ENCODE results near the gene NEURL1.
A peak's percentile ranks its signal among the peaks of the same experiment; 100 is the strongest.

NEURL1 gene, protein sequence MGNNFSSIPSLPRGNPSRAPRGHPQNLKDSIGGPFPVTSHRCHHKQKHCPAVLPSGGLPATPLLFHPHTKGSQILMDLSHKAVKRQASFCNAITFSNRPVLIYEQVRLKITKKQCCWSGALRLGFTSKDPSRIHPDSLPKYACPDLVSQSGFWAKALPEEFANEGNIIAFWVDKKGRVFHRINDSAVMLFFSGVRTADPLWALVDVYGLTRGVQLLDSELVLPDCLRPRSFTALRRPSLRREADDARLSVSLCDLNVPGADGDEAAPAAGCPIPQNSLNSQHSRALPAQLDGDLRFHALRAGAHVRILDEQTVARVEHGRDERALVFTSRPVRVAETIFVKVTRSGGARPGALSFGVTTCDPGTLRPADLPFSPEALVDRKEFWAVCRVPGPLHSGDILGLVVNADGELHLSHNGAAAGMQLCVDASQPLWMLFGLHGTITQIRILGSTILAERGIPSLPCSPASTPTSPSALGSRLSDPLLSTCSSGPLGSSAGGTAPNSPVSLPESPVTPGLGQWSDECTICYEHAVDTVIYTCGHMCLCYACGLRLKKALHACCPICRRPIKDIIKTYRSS

DNA sequence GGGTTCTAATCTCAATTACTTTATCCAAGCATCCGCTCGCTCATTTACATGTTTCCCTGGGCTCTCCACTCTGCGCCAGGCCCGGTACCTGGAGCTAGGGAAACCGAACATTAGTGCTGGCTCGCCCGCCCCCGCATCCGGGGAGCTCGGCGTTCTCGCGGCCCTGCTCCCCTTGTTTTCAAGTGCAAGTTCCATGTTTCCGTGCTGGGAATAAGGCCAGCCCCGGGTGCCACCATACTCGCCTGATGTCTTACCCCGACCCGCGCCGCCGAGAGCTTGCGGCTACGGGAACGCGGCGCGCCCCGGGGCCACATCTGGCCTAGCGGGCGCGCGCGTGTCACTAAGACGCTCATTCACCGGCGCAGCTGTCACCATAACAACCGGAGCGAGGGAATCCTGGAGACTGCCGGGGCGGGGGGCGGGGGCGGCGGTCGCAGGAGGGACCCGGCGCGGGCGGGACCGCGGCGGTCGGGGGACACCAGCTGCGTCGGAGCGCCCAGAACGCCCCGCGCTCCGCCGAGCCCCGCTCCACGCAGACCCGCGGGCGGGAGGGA, at the start of gene NEURL1:
Gene NEURL1 (plus strand): TSS at position 344 of the 554 bp plus-strand sequence. CDS start 683 bp downstream, outside the sequence.
- no peak for DNase-seq (ENCODE audit: low read depth)

DNA sequence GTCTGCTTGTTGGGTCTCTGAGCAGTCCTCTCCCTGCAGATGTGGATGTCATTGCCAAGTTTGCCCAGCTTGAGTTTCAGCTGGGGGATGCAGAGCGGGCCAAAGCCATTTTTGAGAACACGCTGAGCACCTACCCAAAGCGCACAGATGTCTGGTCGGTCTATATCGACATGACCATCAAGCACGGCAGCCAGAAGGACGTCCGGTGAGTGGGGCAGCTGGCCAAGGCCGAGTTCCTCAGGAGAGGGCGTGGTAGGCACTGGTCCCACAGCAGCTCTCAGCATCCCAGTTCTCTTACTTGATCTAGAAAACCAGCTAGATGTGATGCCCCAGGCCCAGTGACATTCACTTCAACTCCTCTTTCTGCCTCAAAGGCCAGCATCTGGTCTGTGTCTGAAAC, 49.0 kb upstream of the NEURL1 start:
- DNase-seq (ENCODE audit: low read depth), result no peak

DNA sequence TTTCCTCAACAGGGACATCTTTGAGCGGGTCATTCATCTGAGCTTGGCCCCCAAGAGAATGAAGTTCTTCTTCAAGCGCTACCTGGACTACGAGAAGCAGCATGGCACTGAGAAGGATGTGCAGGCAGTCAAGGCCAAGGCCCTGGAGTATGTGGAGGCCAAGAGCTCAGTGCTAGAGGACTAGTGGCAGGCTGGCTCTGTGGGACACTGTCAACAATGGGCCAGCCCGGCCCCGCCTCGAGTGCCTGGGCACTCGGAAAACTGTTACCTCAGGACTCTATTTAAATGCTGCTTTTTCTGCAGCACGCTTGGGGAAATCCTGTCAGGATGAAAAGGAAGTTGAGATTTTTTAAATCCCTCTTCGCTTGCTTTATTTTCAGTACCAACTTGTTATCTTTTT, 48.1 kb upstream of the NEURL1 start:
- DNase-seq (ENCODE audit: low read depth), result no peak

DNA sequence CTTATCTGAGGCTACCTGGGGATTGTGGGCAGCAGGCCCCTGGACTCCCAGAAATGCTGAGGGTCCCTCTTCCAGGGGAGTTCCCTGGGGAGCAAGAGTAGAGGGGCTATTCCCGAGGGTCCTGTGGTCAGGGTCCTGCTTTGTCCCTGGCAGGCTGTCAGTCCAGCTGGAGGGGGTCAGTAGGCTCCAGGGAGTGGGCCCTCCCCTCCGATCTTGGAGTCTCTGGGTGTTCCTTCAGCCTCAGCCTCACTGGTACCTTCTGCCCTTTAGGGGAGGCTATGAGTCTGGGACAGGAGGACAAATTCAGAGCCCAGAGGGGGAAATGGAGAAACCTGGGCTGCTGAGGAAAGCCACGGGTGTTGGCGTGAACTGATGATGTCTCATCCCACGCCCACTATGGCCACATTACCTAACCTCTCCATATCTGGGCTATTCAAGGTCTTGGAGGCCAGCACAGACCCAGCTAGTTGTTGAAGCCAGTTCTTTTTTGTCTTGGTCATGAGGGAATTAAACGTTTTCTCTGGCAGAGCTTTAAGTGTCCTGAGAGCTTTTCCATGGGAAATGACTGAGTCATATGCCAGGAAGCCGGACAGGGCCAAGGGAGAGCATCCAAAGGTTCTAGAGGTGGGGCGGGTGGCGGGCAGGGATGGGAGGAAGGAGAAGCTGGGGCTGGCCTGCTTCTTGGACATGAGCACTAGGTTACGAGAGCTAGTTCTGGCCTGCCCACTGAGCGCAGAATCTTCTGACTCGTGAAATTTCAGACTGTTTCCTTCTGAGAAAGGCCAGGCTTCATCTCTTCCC, 47.5 kb upstream of the NEURL1 start:
- DNase-seq (ENCODE audit: low read depth), result no peak

DNA sequence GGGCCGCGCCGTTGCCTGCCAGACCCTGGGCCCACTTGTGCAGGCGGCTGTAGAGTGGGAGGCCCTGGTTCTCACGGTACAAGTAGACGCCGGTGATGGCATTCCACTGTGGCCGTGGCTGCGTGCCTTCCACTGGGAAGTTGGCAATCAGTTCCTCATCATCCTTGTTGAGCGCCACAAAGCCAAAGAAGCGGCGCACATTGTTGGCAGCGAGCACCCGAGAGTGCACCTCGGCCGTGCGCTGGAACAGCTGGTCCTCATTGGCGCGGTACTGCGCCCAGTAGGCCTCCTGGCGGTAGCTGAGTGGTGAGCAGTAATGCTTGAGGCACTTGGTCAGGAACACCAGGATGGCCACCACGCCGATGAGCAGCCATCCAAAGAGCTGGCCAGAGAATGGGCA, 46.3 kb upstream of the NEURL1 start:
- DNase-seq (ENCODE audit: low read depth), result no peak

DNA sequence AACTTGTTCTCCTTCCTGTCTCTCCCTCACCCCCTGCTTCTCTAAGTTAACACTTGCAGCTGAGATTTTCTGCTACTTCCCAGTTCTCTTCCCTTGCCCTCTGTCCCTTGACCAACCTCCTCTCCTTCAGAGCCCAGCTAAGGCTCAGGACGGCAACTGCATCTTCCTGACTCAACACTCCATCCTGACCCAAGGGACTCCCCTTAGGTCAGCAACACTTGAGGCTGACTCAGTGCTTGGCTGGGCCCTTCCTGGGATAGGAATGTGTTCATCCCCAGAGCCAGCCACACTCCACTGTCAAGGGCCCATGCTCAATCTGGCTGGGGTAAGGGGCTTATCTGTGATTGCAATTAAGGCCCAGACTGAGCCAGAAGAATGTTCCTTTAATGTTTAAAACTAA, 44.8 kb upstream of the NEURL1 start:
- DNase-seq (ENCODE audit: low read depth), result no peak

DNA sequence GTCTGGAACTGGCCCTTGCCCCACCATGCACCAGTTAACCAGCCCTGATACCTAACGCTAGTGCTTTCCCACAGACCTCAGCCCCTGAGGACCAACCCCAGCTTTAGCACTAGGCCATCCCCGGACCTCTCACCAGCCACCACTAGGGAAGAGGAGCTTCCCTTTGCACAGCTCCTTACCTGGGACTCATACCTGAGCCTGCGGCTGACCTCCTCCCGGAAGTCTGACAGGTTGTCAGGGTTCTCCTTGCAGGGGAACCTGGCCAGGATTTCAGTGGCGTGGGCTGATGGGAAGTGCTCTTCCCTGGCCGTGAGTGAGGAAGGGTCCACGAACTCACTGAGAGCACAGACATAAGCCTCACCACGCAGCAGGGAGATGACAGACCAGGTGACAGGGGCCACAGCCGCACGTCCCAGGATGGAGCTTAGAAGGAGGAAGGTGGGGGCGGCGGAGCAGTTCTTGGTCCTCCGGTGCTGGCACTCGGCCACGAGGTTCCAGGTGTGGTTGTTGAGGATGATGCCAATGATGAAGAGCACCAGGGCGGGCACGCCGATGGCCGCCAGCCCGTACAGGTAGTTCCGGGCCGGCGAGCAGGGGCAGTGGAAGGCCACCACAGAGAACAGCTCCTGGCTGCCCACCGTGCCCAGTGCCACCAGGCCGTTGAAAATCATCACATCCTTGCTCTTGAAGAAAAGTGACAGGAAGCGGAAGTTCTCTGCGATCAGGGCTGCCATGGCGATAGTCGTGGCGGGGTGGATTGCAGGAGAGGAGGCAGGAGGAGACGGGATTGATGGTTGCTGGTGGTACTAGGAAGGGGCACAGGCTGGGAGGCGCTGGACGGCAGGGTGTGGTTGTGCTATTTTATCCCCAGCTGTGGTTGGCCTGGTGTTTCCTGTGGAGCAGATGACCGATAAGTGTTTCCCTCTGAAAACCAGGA, 44.0 kb upstream of the NEURL1 start:
- no peak for DNase-seq (ENCODE audit: low read depth)

DNA sequence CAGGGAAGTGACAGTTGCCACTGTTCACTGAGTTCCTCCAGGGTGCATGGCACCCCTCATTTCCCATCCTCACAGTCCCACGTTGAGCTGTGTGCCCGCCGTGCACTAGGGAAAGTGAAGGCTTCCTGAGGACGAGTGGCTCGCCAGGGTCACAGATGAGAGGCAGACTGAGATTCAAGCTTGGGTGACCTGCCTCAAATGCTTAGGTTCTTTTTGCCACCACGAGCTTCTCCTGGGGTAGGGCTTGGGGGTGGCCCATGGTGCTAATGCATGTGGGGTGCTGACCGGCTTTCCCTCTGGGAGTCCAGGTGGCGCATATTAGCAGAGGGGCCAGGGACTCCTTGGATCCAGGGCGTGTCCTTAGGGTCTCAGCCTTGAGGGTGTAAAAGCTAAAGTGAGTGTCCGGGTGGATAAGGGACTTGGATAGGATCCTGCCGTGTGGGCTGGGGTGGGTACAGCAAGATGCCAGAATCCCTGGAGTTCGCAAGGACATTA, 43.3 kb upstream of the NEURL1 start:
- no peak for DNase-seq (ENCODE audit: low read depth)

DNA sequence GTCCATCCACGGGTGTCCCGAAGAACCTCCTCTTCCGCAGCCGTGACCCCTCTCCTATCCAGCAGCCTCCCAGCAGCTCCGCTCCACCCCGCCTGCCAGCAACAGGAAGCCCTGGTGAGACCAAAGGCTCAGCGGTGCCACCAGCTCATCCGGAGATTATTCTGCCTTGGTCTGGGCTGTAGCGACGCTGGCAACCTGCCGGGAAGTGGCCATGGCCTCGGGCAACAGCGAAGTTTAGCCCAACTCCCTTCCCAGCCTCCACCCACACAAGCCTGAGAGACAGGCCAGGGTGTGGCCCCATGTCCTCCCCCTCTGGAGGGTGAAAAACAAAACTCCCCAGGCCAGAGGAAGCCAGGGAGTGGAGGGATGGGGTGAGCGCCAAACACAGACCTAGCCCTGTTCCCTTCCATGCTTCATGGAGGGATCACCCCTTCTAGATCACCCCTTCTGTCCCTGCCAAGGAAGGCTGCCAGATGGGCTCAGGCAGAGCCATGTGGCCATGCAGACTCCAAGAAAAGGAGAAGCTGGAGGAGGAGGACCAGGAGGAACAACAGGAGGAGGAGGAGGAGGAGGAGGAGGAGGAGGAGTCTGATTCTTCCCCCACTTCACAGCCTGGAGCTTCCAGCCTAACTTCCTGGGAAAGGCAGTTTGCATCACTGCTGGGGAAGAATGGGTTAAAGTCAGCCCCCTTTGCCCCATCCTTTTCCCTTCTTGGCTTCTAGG, 42.3 kb upstream of the NEURL1 start:
- DNase-seq (ENCODE audit: low read depth), result no peak

DNA sequence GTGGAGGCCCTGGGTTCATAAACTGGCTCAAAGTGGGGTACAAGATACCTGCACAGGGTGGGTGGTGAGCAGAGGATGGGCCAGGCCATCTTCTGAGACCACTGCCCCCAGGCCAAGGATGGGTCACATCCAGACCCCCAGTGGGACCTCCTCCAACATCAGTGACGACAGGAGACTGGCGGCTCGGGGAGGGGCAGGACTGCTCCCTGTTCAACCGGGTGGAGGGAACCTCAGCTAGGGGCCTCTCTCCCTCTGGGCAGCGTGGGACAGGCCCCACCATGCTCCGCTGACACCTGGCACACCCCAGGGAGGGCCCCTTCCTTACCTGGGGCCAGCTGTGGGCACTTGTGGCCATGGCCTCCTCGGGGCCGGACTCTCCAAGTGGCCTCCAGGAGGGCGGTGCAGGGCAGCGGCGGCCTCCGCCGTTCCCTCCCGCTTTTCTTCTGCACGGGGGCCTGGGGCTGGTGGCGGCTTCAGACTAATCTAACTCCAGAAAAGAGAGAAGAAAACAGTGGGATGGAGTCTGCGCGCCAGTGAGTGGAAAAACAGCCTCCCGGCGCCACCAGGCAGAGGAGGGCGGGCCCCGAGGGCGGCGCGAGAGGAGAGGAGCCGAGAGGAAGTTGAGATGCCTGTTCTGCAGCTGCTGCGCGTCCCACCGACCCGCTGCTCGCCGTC, 41.5 kb upstream of the NEURL1 start, which contains the start of gene CALHM2:
Gene CALHM2 (minus strand): TSS at position 540 of the 675 bp plus-strand sequence. CDS start 2,429 bp downstream, outside the sequence.
- DNase-seq (ENCODE audit: low read depth), result peak; percentile 41

DNA sequence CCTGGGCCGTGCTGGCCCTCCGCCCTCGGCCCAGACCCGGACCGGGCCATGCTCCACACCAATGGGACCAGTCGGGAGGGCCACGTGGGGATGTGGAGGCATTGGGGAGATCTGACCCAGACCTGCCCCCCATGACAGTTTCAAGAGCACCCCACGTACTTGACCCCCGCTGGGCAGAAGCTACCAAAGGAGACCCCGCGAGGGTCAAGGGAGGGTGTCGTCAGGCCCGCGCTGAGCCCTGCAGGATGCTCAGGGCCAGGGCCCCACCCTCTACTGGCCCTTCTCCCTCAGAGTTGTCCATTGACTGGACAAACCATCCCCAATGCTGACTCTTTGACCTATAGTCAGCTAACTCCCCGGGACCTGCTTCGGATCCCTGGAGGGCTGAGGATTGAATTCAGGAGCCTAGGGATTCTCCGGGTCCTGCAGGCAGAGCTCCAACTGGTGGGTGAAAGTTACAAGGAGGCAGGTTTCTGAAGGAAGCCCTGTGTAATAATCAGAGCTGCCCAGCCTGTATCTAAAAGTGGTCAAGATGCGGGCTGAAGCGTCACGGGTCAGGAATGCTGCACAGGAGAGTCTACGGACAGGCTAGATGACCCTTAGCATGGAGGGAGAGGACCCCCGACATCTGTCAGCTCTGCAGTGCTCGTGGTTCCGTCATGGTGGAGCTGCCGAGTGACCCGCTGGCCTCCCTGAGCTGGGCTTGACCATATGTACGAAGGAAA, 40.8 kb upstream of the NEURL1 start:
- no peak for DNase-seq (ENCODE audit: low read depth)

DNA sequence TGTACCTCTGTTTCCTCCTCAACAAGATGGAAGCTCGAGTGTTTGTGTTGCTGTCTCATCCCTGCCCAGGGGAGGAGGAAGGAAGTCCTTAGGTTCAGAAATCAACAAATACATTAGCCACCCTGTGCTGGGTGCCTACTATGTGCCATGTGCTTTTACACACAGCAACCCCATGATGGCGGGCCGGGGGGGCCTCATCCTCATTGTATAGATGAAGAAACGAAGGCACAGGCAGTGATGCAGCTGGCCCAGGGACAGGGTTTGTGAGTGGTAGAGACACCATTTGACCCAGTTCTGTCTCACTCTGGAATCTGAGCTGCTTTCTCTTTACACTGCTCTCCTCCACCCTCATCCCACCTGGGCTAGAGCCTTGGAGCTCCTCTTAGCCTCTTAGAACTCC, 39.5 kb upstream of the NEURL1 start:
- DNase-seq (ENCODE audit: low read depth), result no peak

DNA sequence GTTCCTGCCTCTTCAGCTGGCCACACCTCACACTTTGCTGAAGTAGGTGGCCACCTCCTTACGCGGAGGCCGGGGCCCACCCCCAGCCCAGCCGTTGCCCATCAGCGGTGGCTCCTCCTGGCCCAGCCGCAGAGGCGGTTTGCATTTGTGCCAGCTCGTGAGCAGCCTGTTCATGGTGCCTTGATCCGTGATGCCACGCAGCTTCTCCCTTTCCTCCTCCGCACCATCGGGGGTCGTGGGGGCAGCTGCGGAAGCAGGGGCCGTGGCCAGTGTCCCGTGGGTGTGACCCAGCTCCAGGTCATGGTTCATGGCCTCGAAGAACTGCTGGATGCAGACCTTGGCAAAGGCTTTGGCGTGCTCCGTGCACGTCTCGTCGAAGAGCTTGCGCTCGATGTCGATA, 38.3 kb upstream of the NEURL1 start:
- no peak for DNase-seq (ENCODE audit: low read depth)

DNA sequence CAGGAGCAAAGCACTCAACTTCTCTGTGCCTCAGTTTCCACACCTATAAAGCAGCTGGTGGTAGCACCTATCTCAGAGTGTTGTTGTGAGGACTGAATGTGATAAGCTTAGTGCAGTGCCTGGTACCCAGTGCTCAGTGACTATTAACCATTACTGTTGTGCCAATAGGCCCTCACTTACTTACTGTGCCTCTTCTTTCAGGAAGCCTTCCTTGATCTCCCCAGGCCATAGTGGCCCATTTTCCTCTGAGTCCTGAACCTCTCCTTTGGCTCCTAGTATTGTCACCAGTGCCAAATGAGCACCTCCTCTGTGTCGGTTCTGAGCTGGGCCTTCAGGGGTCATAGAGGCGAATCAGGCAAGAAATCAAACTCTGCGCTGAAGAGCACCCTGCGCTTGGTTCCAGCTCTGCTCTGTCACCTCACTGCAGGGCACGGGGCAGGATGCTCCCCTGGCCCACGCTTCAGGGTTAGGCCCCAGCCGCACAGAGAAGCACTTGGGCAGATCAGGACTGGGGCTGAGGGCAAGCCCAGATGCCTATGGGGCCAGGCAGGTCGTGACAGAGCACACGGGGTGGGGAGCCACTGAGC, 37.3 kb upstream of the NEURL1 start:
- DNase-seq (ENCODE audit: low read depth), result no peak

DNA sequence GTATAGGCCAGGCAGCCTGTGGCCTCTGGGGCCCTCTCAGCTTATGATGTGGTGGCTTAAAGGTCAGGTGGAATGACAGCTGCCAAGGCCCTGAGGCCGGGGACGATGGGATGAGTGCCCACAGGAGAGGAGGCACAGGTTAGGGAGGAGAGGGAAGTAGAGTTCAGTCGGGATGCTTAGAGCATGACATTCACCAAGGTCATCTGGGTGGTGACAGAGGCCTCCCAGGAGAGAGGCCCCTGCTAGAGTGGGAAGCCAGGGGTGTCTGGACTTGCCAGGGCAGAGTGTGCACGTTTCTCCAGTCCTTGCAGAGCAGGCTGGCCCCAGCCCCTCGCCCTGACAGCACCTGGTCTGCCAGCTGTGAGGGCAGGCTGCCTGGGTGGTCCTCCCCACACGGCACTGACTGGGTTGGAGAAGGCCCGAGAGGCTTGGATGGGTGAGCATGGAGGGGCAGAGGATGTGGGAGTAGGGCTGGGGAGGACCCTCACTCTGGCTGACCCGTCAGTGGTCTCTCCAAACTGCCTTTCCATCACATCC, 36.3 kb upstream of the NEURL1 start:
- no peak for DNase-seq (ENCODE audit: low read depth)

DNA sequence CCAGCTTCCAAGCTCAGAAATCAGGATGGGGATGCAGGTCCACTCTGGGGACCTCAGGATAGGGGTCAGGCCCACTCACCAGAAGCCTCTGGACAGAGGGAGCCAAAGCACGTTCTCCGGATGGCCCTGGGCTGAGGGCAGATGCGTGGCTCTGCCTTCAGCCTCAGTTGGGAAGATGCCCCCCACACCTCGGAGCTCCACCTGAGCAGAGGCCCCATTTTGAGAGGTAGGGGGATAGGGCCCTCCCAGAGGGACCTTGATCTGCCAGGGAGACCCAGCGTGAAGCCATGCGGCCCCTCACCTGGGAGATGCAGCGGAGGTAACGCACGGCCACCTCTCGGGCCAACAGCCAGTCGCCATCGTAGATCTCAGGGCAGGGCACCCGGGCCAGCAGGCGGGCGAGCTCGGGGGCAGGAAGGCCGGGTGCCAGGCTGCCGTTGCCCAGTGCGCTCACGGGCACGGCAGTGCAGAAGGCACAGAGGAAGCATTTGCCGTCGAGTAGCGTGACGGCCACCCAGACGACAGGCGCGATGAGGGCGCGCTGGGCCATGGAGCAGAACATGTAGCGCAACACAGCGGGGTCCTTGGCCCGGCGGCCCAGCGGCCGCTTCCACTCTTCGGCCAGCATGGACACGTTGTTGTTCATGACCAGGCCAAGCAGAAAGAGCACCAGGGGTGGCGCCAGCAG, 35.5 kb upstream of the NEURL1 start:
- DNase-seq (ENCODE audit: low read depth), result no peak

DNA sequence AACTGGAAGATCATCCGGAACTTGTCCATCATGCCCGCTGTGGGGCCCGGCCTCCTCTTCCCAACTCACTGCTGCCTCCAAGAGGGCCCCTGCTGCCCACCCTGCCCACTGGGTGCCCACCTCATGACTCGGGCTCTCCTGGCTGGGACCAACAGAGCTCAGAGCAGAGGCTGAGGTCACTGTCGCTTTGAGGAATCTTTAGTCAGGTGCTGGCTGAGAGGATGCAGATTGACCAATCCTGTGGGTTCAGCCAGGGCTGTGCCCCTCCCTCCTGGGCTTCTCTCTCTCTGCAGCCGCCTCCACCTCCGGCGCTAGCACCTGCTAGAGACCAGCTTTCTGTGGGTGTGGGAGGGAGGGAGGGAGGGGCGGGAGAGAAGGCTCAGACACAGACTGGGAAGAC, 34.8 kb upstream of the NEURL1 start, which contains the start of gene CALHM1:
Gene CALHM1 (minus strand): TSS at position 181 of the 400 bp plus-strand sequence. CDS start 149 bp downstream, at position 32.
- DNase-seq (ENCODE audit: low read depth), result no peak

DNA sequence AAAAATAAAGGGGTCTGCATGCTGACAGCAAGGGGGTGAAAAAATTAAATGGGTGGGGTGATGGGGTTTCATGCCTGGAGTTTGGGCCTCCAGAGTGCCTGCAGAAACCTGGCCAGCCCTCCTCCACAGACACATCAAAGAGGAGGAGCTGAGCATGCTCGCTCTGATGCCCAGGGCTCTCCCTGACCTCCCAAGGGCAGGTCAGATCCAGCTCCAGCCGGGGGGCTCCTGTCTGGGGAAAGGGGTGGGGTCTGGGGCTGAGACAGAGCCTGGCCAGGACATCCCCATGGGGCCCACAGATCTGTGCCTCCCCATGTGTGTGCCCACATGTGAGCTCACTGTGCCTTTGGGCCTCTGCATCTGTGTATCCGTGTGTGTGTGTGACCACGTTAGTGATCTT, 33.9 kb upstream of the NEURL1 start:
- DNase-seq (ENCODE audit: low read depth), result no peak

Data from stimulated activated CD8-positive, alpha-beta memory T cell treated with anti-CD3 and anti-CD28 coated beads, Interleukin-12 subunit alpha, Interleukin-12 subunit beta, amount 100 ng/mL, for 4 hours (primary cell).